HG03066 (cell line): ENCODE measurements around the gene LRRC37A.
"Not testable (repeated sequence)": the region's sequence is repeated elsewhere in the genome, so short reads cannot be mapped to it uniquely, and the experiment has no call there.

ENCODE experiments used
- ATAC-seq: cut with Tn5 transposase; IDR thresholded peaks from one replicate; pipeline ENCODE4 v1.9.1; 2021; ENCODE audit warnings: low read depth; ENCODE audit not compliant: unreplicated experiment

The LRRC37A gene

GRCh38 chr17:46286764-46287221 lies 8.1 kb upstream of the LRRC37A start:
- ATAC-seq: not testable (repeated sequence)

- ATAC-seq: not testable (repeated sequence)
These were observed 7.3 kb upstream of the LRRC37A start for GRCh38 chr17:46287587-46287986.

GRCh38 chr17:46290906-46291546 lies 3.9 kb upstream of the LRRC37A start:
- ATAC-seq: peak; percentile 84

GRCh38 chr17:46291618-46292017 lies 3.3 kb upstream of the LRRC37A start:
- ATAC-seq: not testable (repeated sequence)

GRCh38 chr17:46341220-46341619 lies 46.3 kb downstream of the LRRC37A start:
- ATAC-seq: not testable (repeated sequence)

GRCh38 chr17:46342131-46342530 lies 47.2 kb downstream of the LRRC37A start:
- not testable (repeated sequence) for ATAC-seq

- not testable (repeated sequence) for ATAC-seq
These were observed 53.4 kb downstream of the LRRC37A start for GRCh38 chr17:46348345-46348744.

- ATAC-seq: not testable (repeated sequence)
These were observed 54.1 kb downstream of the LRRC37A start for GRCh38 chr17:46349060-46349459.

GRCh38 chr17:46353856-46354255 lies 58.9 kb downstream of the LRRC37A start:
- not testable (repeated sequence) for ATAC-seq

- peak; percentile 43 for ATAC-seq
These were observed 66.3 kb downstream of the LRRC37A start for GRCh38 chr17:46361145-46361735.

GRCh38 chr17:46361755-46362154 lies 66.8 kb downstream of the LRRC37A start, which contains the start of gene ARL17B:
TSS of gene ARL17B (minus strand) at chr17:46361766. CDS start at chr17:46358397, 3,369 bp downstream.
- peak; percentile 95 for ATAC-seq

GRCh38 chr17:46367520-46367919 lies 72.6 kb downstream of the LRRC37A start:
- not testable (repeated sequence) for ATAC-seq

GRCh38 chr17:46372236-46373229 lies 77.6 kb downstream of the LRRC37A start:
- ATAC-seq: not testable (repeated sequence)

GRCh38 chr17:46373418-46373817 lies 78.5 kb downstream of the LRRC37A start:
- not testable (repeated sequence) for ATAC-seq

- not testable (repeated sequence) for ATAC-seq
These were observed 88.2 kb downstream of the LRRC37A start for GRCh38 chr17:46383118-46383517.

- not testable (repeated sequence) for ATAC-seq
These were observed 90.6 kb downstream of the LRRC37A start for GRCh38 chr17:46385491-46385890.
